H1 (cell line): ENCODE results near the gene CARD11. TPM values are rescaled to one million over a fixed set of nuclear protein-coding genes. Genes with fewer than 3 reads are reported as not detected.

Experiments used
- CTCF ChIA-PET: fragments of 300-600 bp; sonication (Branson Sonifier 250); formaldehyde crosslinking; loops from one replicate; lab custom pipeline; 2021; ENCODE audit not compliant: partially characterized antibody; lab: Charles Lee
- POLR2A ChIA-PET: fragments of 300-600 bp; sonication (Branson Sonifier 250); formaldehyde crosslinking; loops from one replicate; lab custom pipeline; 2021; ENCODE audit warnings: inconsistent platforms; ENCODE audit not compliant: partially characterized antibody; lab: Charles Lee
- DNase-seq, 2 experiments: peaks; one replicate each; pipeline versions ENCODE4 v3.0.0 to v3.0.0-alpha.2; 2010 to 2022; ENCODE audit warnings: low spot score in 2 of 2, low read depth in 1 of 2, mixed read lengths in 1 of 2
- FAIRE-seq: peaks from 2 replicates; lab custom pipeline; 2011; peaks lifted over from hg19 to GRCh38; lab: Jason Lieb, UNC
- H2AFZ ChIP-seq: 2 replicates; pipeline ENCODE4 v1.8.1; 2012; ENCODE audit warnings: low read length, inconsistent platforms
- H2AK5ac ChIP-seq: 2 replicates; pipeline ENCODE4 v1.6.1; 2013; ENCODE audit warnings: low read depth, low read length
- H2BK120ac ChIP-seq: replicated peaks from 2 replicates; pipeline ENCODE3; 2013; ENCODE audit warnings: low read depth, low read length, inconsistent platforms
- H2BK12ac ChIP-seq: 2 replicates; pipeline ENCODE4 v1.6.1; 2013; ENCODE audit warnings: low read depth, low read length
- H2BK15ac ChIP-seq: 2 replicates; pipeline ENCODE4 v1.6.1; 2013; ENCODE audit warnings: low read length
- H2BK20ac ChIP-seq: 2 replicates; pipeline ENCODE4 v1.6.1; 2013; ENCODE audit warnings: low read length
- H2BK5ac ChIP-seq: 2 replicates; pipeline ENCODE4 v1.6.1; 2013; ENCODE audit warnings: low read depth, low read length
- H3K14ac ChIP-seq: 2 replicates; pipeline ENCODE4 v1.6.1; 2013; ENCODE audit warnings: inconsistent platforms; ENCODE audit not compliant: insufficient read length
- H3K18ac ChIP-seq: 2 replicates; pipeline ENCODE4 v1.6.1; 2013; ENCODE audit warnings: low read length; ENCODE audit errors: extremely low read depth
- H3K23ac ChIP-seq: 2 replicates; pipeline ENCODE4 v1.6.1; 2013; ENCODE audit warnings: inconsistent platforms; ENCODE audit not compliant: insufficient read length
- H3K23me2 ChIP-seq: 2 replicates; pipeline ENCODE4 v1.6.1; 2013; ENCODE audit warnings: low read depth, low read length
- H3K27ac ChIP-seq: 2 replicates; pipeline ENCODE4 v1.6.1; 2011; ENCODE audit warnings: low read depth, low read length, inconsistent platforms
- H3K27me3 ChIP-seq, 4 experiments: replicated peaks in 1 of 4; 1 replicate in 1 of 4; 2 replicates in 3 of 4; pipeline versions ENCODE4 v1.6.1 to v1.8.1; 2011 to 2013; ENCODE audit warnings: low read length in 3 of 4, mild to moderate bottlenecking in 3 of 4, inconsistent platforms in 2 of 4, mixed read lengths in 2 of 4, moderate library complexity in 1 of 4; ENCODE audit not compliant: control insufficient read depth in 3 of 4, insufficient read depth in 3 of 4; ENCODE audit errors: extremely low read depth in 1 of 4
- H3K36me3 ChIP-seq, 4 experiments: 2 replicates each; pipeline versions ENCODE4 v1.6.1 to v1.8.1; 2011 to 2013; ENCODE audit warnings: mild to moderate bottlenecking in 4 of 4, low read length in 3 of 4, moderate library complexity in 2 of 4, control low read depth in 1 of 4, inconsistent platforms in 1 of 4; ENCODE audit not compliant: insufficient read depth in 4 of 4, control insufficient read depth in 2 of 4
- H3K4ac ChIP-seq: replicated peaks from 2 replicates; pipeline ENCODE3; 2013; ENCODE audit warnings: low read length, low read depth, mixed read lengths, inconsistent platforms; ENCODE audit not compliant: insufficient read length
- H3K4me1 ChIP-seq, 4 experiments: replicated peaks in 1 of 4; 1 replicate in 1 of 4; 2 replicates in 3 of 4; pipeline versions ENCODE4 v1.6.1 to v1.8.1; 2011 to 2013; ENCODE audit warnings: low read length in 3 of 4, inconsistent platforms in 2 of 4, mixed read lengths in 1 of 4; ENCODE audit not compliant: insufficient read depth in 4 of 4, control insufficient read depth in 3 of 4
- H3K4me2 ChIP-seq, 2 experiments: 2 replicates each; pipeline versions ENCODE4 v1.6.1 to v1.8.1; 2011 to 2013; ENCODE audit warnings: low read depth in 2 of 2, low read length in 2 of 2, control low read depth in 1 of 2, inconsistent platforms in 1 of 2, mild to moderate bottlenecking in 1 of 2; ENCODE audit not compliant: insufficient read depth in 1 of 2
- H3K4me3 ChIP-seq, 4 experiments: fragments of 200-600, 300-600 bp in 1 of 4; sonication (generic), shearing (Covaris generic), sonication (Bioruptor Twin) in 1 of 4; 2 replicates each; pipeline versions ENCODE4 v1.5.1 to v1.8.1; 2011 to 2016; ENCODE audit warnings: low read length in 4 of 4, low read depth in 3 of 4, control low read depth in 2 of 4, inconsistent platforms in 2 of 4, mild to moderate bottlenecking in 2 of 4, mixed read lengths in 1 of 4, moderate library complexity in 1 of 4; ENCODE audit not compliant: insufficient read depth in 2 of 4; ENCODE audit errors: extremely low read depth in 1 of 4
- H3K56ac ChIP-seq: replicated peaks from 2 replicates; pipeline ENCODE3; 2013; ENCODE audit warnings: low read depth, mild to moderate bottlenecking, mixed read lengths, low read length, inconsistent platforms; ENCODE audit not compliant: insufficient read length
- H3K79me1 ChIP-seq: 2 replicates; pipeline ENCODE4 v1.6.1; 2013; ENCODE audit warnings: low read depth, low read length, control low read depth
- H3K79me2 ChIP-seq, 2 experiments: 2 replicates each; pipeline versions ENCODE4 v1.6.1 to v1.8.1; 2012 to 2013; ENCODE audit warnings: low read length in 2 of 2, mild to moderate bottlenecking in 2 of 2, inconsistent platforms in 1 of 2; ENCODE audit not compliant: insufficient read depth in 2 of 2, control insufficient read depth in 1 of 2
- H3K9ac ChIP-seq, 4 experiments: replicated peaks in 1 of 4; 1 replicate in 1 of 4; 2 replicates in 3 of 4; pipeline versions ENCODE4 v1.6.1 to v1.8.1; 2011 to 2013; ENCODE audit warnings: low read depth in 3 of 4, low read length in 3 of 4, control low read depth in 2 of 4, mild to moderate bottlenecking in 2 of 4, moderate library complexity in 2 of 4, inconsistent platforms in 1 of 4; ENCODE audit errors: extremely low read depth in 1 of 4
- H3K9me3 ChIP-seq, 2 experiments: 2 replicates each; pipeline versions ENCODE4 v1.6.1 to v1.8.1; 2012 to 2013; ENCODE audit warnings: mild to moderate bottlenecking in 2 of 2, moderate library complexity in 2 of 2, control low read depth in 1 of 2, inconsistent platforms in 1 of 2, low read depth in 1 of 2, low read length in 1 of 2, mixed read lengths in 1 of 2; ENCODE audit not compliant: insufficient read depth in 2 of 2
- H4K20me1 ChIP-seq, 2 experiments: replicated peaks in 1 of 2; 2 replicates each; pipeline versions ENCODE3 to v1.8.1; 2011 to 2013; ENCODE audit warnings: inconsistent platforms in 2 of 2, low read length in 2 of 2, mild to moderate bottlenecking in 1 of 2; ENCODE audit not compliant: insufficient read depth in 2 of 2, control insufficient read depth in 1 of 2
- H4K5ac ChIP-seq: 2 replicates; pipeline ENCODE4 v1.6.1; 2013; ENCODE audit warnings: low read length, low read depth, mixed read lengths, inconsistent platforms; ENCODE audit not compliant: insufficient read length
- H4K8ac ChIP-seq: 2 replicates; pipeline ENCODE4 v1.8.0; 2013; ENCODE audit warnings: mild to moderate bottlenecking, moderate library complexity, low read length, inconsistent platforms; ENCODE audit not compliant: insufficient read depth; ENCODE audit errors: extremely low read depth
- H4K91ac ChIP-seq: replicated peaks from 2 replicates; pipeline ENCODE3; 2013; ENCODE audit warnings: low read length, mixed read lengths, inconsistent platforms; ENCODE audit not compliant: insufficient read length
- CBX5 ChIP-seq: fragments of 300-800, 300-1000 bp; sonication (generic); IDR thresholded peaks from 2 replicates; pipeline ENCODE4 v1.7.1; 2016; ENCODE audit warnings: antibody characterized with exemption, low read length, low read depth
- CTCF ChIP-seq, 3 experiments: IDR thresholded peaks; 1 replicate in 2 of 3; 2 replicates in 1 of 3; pipeline versions ENCODE4 v1.5.1 to v1.6.1; 2011; ENCODE audit warnings: low read length in 3 of 3, mild to moderate bottlenecking in 3 of 3, inconsistent platforms in 2 of 3, low read depth in 1 of 3, moderate library complexity in 1 of 3; ENCODE audit not compliant: insufficient read depth in 1 of 3; ENCODE audit errors: control extremely low read depth in 1 of 3
- NANOG ChIP-seq: IDR thresholded peaks from 2 replicates; pipeline ENCODE4 v1.6.1; 2011; ENCODE audit warnings: low read length, low read depth, mild to moderate bottlenecking, inconsistent platforms; ENCODE audit not compliant: insufficient read depth, poor library complexity, severe bottlenecking
- POLR2A ChIP-seq, 2 experiments: IDR thresholded peaks; 1 replicate in 1 of 2; 2 replicates in 1 of 2; pipeline ENCODE4 v1.6.1; 2011; ENCODE audit warnings: low read depth in 2 of 2, low read length in 2 of 2, mild to moderate bottlenecking in 2 of 2; ENCODE audit errors: control extremely low read depth in 1 of 2
- WGBS, 2 experiments: shearing (Covaris generic) in 1 of 2; methylation state at CpG; one replicate each; pipeline versions ENCODE4 v1.1.6 to v1.1.7; 2013 to 2015; ENCODE audit warnings: low lambda C conversion rate in 2 of 2, mixed read lengths in 2 of 2, inconsistent platforms in 1 of 2, low coverage in 1 of 2, missing lambda C conversion rate in 1 of 2; ENCODE audit not compliant: insufficient replicate concordance in 2 of 2, insufficient coverage in 1 of 2, insufficient read length in 1 of 2; ENCODE audit errors: extremely low coverage in 1 of 2, missing lambda C conversion rate in 1 of 2; 5-methylcytosine and 5-hydroxymethylcytosine counted together
- polyA plus RNA-seq, 7 experiments: library from polyadenylated mRNA; depleted of rRNA in 3 of 7; stranded (reverse) in 5 of 7; unstranded in 2 of 7; fragments of >200 nt in 5 of 7; fragments of 200-250 nt in 2 of 7; gene quantifications; 1 replicate in 5 of 7; 2 replicates in 1 of 7; 4 replicates in 1 of 7; pipeline versions ENCODE4 v1.2.1 to v1.2.3, GENCODE V29; 2011 to 2013; ENCODE audit warnings: missing spikeins in 2 of 7, mixed read lengths in 2 of 7
- total RNA-seq: library from RNA; stranded (reverse); fragmentation: NEBNext Ultra II Directional; extraction: Animal tissue kit (Norgen Biotek cat#: 25700); gene quantifications from 2 replicates; pipeline ENCODE4 v1.2.1, GENCODE V29; 2021

The CARD11 gene
- total and polyA plus RNA-seq, 2 of the 8 experiments (the other 6 are each of a cell fraction or from before 2014, with no cell fraction given) = 12.6 to 29.8 TPM

- Histone ChIP-seq H2BK20ac (no peak overlapping the region), H3K79me1 (no peaks in the 10 kb centered on the region; the same call in 1 of the 2 replicates), H3K9me3 (no peaks in the 10 kb centered on the region), H3K27me3 (no peaks in the 10 kb centered on the region), H4K5ac (no peak overlapping the region), H3K4ac (no peak overlapping the region), H2AK5ac (no peak overlapping the region)
- TF ChIP-seq POLR2A (IDR thresholded peaks at IDR 0.05; ENCODE audit: control extremely low read depth in 1 of 2, low read depth in 2 of 2, low read length in 2 of 2) (no peak), CTCF (IDR thresholded peaks at IDR 0.05; ENCODE audit: control extremely low read depth in 1 of 3, insufficient read depth in 1 of 3, low read depth in 1 of 3, low read length in 3 of 3) (no peak), CBX5 (no peak), NANOG (no peak)
- TF ChIP-seq, all 59 proteins: peak for 0
- Histone ChIP-seq H2BK15ac (peak overlapping the region; percentile 47; the same call in 1 of the 2 replicates), H3K27ac (no peak overlapping the region), H4K8ac (peak overlapping the region; percentile 12; the same call in 1 of the 2 replicates), H3K4me3 (no peak overlapping the region), H2BK5ac (no peak overlapping the region), H2AFZ (no peak overlapping the region), H3K23ac (no peak overlapping the region), H2BK12ac (no peak overlapping the region), H2BK120ac (no peak overlapping the region), H3K9ac (no peak overlapping the region), H3K79me2 (no peaks in the 10 kb centered on the region), H4K91ac (peak overlapping the region; percentile 59), H3K14ac (no peak overlapping the region), H3K36me3 (no peaks in the 10 kb centered on the region), H3K4me2 (no peak overlapping the region), H3K23me2 (no peaks in the 10 kb centered on the region), H3K18ac (no peak overlapping the region), H3K56ac (no peak overlapping the region), H3K4me1 (peaks cover 0 to 23% (median 11%) of the 10 kb centered on the region in 4 experiments; a peak in 6 of 7 replicates), H4K20me1 (peaks cover 0 to 4% of the 10 kb centered on the region in 2 experiments)
- ChIA-PET POLR2A (interaction anchor here (0.9 to 2.8 kb wide), 5 partner anchors 9 to 52 kb away, joined by 3 to 18 read pairs (median 5); no protein-coding TSS in a partner anchor), CTCF (interaction anchor here (0.6 to 2.2 kb wide), 6 partner anchors 11 to 278 kb away, joined by 3 to 10 read pairs (median 4); no protein-coding TSS in a partner anchor)
- FAIRE-seq (no peak), DNase-seq (no peak)
- WGBS, 2 experiments = 85% methylated on average over 24 of the region's 24 CpGs; no CpG with 5 or more reads in 1 of the 2 experiments
These were observed 167.5 kb downstream of the CARD11 start for GRCh38 chr7:2876031-2876731.
